ENCODE measurements around the gene CEPT1. TPM values are rescaled to one million over a fixed set of nuclear protein-coding genes. Genes with fewer than 3 reads are reported as not detected.

Gene CEPT1
- total and polyA plus RNA-seq, 9 of the 15 experiments (the other 6 are each of a cell fraction or from before 2014, with no cell fraction given): 24.4 to 72.6 (median 42.4) TPM

DNA sequence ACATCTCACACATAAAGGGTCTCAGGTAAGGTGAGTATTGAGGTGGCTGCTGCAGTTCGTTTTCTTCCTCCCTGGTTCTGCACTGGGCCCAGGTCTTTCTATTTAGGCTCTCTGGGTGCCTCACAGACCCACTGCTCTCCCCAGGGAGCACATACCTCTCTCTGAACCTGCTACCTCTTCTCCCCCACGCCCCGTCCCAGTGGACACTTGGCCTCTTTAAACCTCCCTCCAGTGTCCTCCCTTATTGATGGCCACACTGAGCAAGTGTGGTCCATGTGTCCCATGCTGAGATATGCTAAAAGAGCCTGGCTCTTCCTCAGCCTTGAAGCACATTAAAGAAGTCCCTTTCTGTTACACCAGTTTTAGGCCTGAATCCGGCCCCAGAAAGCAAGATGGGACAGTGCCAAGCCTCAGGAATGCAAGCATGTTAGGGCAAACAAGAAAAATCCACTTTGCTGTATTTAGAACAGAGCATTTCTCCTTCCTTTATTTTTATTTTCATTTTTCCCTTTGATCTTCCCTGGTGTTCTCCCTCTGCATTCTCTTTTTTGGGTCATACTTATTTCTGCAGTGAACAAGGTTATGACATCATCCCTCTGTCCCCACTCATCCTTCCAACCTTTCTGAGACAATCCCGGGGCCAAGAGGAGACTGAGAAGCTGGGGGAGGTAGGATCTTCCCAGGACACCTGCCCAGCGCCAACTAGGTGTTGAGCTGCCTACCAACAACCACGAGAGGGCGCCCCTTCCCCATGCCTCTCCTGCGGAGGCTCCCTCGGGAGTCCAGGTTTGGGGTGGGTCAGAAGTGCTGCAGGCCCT is 82.5 kb downstream of the CEPT1 start:
- ChIA-PET POLR2A (interaction anchor here (0.6 to 0.9 kb wide), 6 partner anchors 8 to 612 kb away, joined by 3 to 5 read pairs (median 4); no protein-coding TSS in a partner anchor), CTCF (ENCODE audit: low intra/inter-chr PET ratio) (interaction anchor here (0.8 to 3.0 kb wide), 5 partner anchors 111 to 547 kb away, joined by 3 to 21 read pairs (median 3); no protein-coding TSS in a partner anchor)
- BruUV-seq (replicated peaks): no TSS peak
- intact Hi-C loops (cut with micrococcal nuclease): loop anchor here (1.0 to 5.0 kb wide), 5 partner anchors 112 to 215 kb away; no protein-coding TSS in a partner anchor
- no peaks in the 10 kb centered on the region; a peak in 2 of 5 replicates for H3K4me1 ChIP-seq (replicated peaks in 1 of 2; ENCODE audit: control insufficient read depth in 2 of 2, insufficient read depth in 2 of 2, low read length in 2 of 2)
- in situ Hi-C loops (cut with MboI): loop anchor here (5.0 to 10.0 kb wide), 2 partner anchors 172 to 545 kb away; no protein-coding TSS in a partner anchor
- DNase-seq (ENCODE audit: extremely low read depth in 1 of 4, low spot score in 3 of 4): peak; percentile 86 to 92 (median 91)
- no peak overlapping the region for H3K27ac ChIP-seq (ENCODE audit: extremely low read depth, low read depth, low read length)
- H3K9me3 ChIP-seq (replicated peaks; ENCODE audit: control insufficient read depth, insufficient read depth, low read depth, low read length): no peaks in the 10 kb centered on the region
- WGBS (ENCODE audit: insufficient coverage, low coverage, missing lambda C conversion rate): under 1% methylated on average over 10 of the region's 10 CpGs
- no peaks in the 10 kb centered on the region for H3K36me3 ChIP-seq (ENCODE audit: control insufficient read depth, insufficient read depth, low read length)
- peaks cover 2% of the 10 kb centered on the region; the same call in 1 of the 2 replicates for H4K20me1 ChIP-seq (replicated peaks; ENCODE audit: control insufficient read depth, insufficient read depth, low read length)
- H3K4me3 ChIP-seq: no peak overlapping the region
- peak; percentile 85 for FAIRE-seq
- ATAC-seq: peak; percentile 99
- H3K79me2 ChIP-seq (ENCODE audit: control insufficient read depth, insufficient read depth, low read length): no peaks in the 10 kb centered on the region
- H2AFZ ChIP-seq (ENCODE audit: low read depth, low read length): no peak overlapping the region
- no peak overlapping the region for H3K9ac ChIP-seq (ENCODE audit: insufficient read depth in 1 of 2, low read depth in 2 of 2, low read length in 2 of 2)
- H3K27me3 ChIP-seq (ENCODE audit: control insufficient read depth in 2 of 2, insufficient read depth in 2 of 2, low read length in 2 of 2): peaks cover 4 to 15% of the 10 kb centered on the region in 2 experiments; a peak in 2 of 5 replicates
- H3K4me2 ChIP-seq (ENCODE audit: insufficient read depth, low read length): no peak overlapping the region
- no peaks in the 10 kb centered on the region for H3K9me1 ChIP-seq (ENCODE audit: control insufficient read depth, insufficient read depth, low read length)
- no peak for TF ChIP-seq HMG20B (CRISPR knock-in tag; IDR thresholded peaks at IDR 0.05)
- no peak for TF ChIP-seq TEAD2 (tag; IDR thresholded peaks at IDR 0.05)
- TF ChIP-seq MAZ (CRISPR knock-in tag; conservative IDR thresholded peaks at IDR 0.05 in 1 of 2, IDR thresholded peaks at IDR 0.05 in 1 of 2): 0 out of 4 replicates have a peak, but pooled peaks of 1 of the 2 experiments have one; percentile 43
- TF ChIP-seq SIRT6 (IDR thresholded peaks at IDR 0.05; ENCODE audit: low read depth, low read length): no peak
- TF ChIP-seq XRCC3 (IDR thresholded peaks at IDR 0.05): no peak
- no peak for TF ChIP-seq ZZZ3 (IDR thresholded peaks at IDR 0.05)
- TF ChIP-seq SMARCA5 (IDR thresholded peaks at IDR 0.05): no peak
- no peak for TF ChIP-seq ADNP (tag; IDR thresholded peaks at IDR 0.05)
- no peak for TF ChIP-seq YBX1 (IDR thresholded peaks at IDR 0.05)
- no peak for TF ChIP-seq ZNF232 (CRISPR knock-in tag; IDR thresholded peaks at IDR 0.05)
- peak; percentile 58; the same call in 1 of the 2 replicates for TF ChIP-seq TCF7 (IDR thresholded peaks at IDR 0.05; ENCODE audit: borderline replicate concordance)
- TF ChIP-seq BRD4 (IDR thresholded peaks at IDR 0.05): no peak
- TF ChIP-seq PTTG1 (tag; IDR thresholded peaks at IDR 0.05; ENCODE audit: low read depth): no peak
- no peak for TF ChIP-seq FOXA1 (IDR thresholded peaks at IDR 0.05; ENCODE audit: borderline replicate concordance)
- TF ChIP-seq RAD21 (CRISPR knock-in tag; conservative IDR thresholded peaks at IDR 0.05 in 1 of 2, IDR thresholded peaks at IDR 0.05 in 1 of 2): peak; percentile 94 to 98
- TF ChIP-seq RBM22 (IDR thresholded peaks at IDR 0.05; ENCODE audit: low read depth, low read length, poor library complexity, severe bottlenecking): no peak
- no peak for TF ChIP-seq PHF20 (IDR thresholded peaks at IDR 0.05; ENCODE audit: partially characterized antibody)

All from K562 (cell line).